ENCODE data around the gene LRP2.

LRP2 gene

DNA sequence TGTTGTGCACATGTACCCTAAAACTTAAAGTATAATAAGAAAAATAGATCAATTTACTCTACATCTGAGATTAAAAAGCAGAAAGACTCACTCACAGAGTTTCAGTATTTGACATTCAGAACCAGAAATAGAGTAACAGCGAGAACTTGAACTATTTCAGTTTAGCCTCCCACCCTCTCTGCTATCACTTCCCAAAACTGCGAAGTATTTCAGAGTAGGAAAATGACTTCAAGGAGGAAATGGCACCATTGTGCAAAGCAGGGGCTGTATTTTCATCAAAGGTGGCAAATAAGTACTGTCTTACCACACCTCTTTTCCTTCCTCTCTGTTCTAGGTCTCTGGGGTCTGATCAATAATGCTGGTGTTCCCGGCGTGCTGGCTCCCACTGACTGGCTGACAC, 279.3 kb downstream of the LRP2 start:
- no peak for DNase-seq

DNA sequence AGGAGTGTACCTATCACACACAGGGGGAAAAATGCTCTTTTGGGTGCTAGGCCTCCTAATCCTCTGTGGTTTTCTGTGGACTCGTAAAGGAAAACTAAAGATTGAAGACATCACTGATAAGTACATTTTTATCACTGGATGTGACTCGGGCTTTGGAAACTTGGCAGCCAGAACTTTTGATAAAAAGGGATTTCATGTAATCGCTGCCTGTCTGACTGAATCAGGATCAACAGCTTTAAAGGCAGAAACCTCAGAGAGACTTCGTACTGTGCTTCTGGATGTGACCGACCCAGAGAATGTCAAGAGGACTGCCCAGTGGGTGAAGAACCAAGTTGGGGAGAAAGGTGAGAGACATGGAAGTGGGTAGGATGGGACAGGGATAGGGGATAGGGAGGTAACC, 280.8 kb downstream of the LRP2 start:
- DNase-seq: no peak

DNA sequence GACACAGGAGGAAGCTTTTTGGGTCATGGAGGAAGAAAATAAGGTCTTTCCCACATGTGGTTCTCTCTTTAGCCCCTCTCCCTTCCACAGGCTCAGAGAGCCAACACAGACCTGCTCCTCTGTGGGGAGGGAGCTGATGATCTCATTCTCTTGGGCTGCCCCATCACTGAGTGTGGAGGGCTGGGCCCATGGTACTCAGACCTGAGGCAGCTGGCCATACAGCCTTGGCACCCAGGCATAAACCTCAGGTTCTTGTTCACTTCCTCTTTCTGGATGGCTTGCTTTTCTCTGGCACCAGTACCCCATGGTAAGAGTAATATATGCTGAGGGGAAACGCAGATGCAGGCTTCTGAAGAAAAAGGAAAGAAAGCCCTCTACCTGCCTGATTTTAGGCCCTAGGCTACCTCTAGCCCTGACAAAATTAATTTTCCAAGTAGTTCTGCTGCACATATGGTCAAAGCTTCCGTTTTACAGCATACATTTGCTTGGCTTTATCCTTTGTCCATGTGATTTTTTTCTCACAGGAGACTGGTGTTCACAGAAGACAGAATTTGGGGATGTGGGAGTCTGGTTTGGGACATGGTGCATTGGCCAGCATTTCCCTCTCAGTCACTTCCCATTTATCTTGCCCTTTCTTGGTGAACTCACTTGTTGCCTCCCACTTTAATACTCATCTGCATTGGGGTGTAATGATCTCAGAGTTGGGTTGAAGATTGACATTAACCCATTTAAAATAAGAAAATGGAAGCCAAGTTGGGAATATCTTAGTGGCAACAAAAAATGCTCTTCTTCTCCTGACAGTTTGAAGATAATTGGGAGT, 281.9 kb downstream of the LRP2 start:
- no peak for DNase-seq

DNA sequence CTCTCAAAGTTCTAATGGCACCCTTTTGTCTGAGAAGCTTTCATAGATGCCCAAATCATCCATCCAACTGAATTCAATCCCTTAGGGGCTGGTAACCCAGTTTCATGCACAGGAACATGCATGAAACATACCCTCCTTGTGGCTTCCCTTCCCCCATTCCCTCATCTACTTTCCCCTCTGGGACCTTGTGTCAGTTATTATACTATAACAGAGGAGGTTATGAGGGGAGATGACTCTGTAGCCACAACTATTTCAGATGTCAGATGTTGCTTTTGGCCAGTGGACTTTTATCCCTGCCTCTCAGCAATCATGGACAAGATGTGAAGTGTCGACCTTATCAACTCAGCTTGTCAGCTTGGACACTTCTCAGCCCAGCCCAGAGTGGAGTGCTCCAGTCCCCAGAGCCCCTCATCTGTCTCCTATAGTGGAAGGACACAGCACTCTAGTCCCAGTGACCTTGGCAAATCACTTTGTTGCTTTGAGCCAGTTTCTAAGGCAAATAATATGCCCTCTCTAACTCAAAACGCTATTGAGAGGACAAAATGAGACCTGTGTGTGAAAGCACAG, 284.6 kb downstream of the LRP2 start:
- DNase-seq: no peak
